Panc1 (cell line): ENCODE results near the gene PHC2.

Source experiments
- POLR2AphosphoS5 ChIP-seq: IDR thresholded peaks from 2 replicates; pipeline ENCODE4 v1.6.1; 2012; ENCODE audit warnings: mild to moderate bottlenecking, low read depth, low read length, moderate library complexity
- TF ChIP-seq, protein P1 (sequence below): fragments of 450-650 bp; IDR thresholded peaks from 2 replicates; pipeline ENCODE4 v1.5.1; 2017; ENCODE audit warnings: mild to moderate bottlenecking
- TF ChIP-seq, protein P2 (sequence below), 2 experiments: IDR thresholded peaks; 2 replicates each; pipeline ENCODE4 v1.6.1; 2011 to 2012; ENCODE audit warnings: low read depth in 2 of 2, control low read depth in 1 of 2, low read length in 1 of 2, mild to moderate bottlenecking in 1 of 2, moderate library complexity in 1 of 2; ENCODE audit not compliant: insufficient read depth in 1 of 2

GRCh38 chr1:33296082-33296458, 134.8 kb downstream of the PHC2 start:
- TF ChIP-seq, protein P1, sequence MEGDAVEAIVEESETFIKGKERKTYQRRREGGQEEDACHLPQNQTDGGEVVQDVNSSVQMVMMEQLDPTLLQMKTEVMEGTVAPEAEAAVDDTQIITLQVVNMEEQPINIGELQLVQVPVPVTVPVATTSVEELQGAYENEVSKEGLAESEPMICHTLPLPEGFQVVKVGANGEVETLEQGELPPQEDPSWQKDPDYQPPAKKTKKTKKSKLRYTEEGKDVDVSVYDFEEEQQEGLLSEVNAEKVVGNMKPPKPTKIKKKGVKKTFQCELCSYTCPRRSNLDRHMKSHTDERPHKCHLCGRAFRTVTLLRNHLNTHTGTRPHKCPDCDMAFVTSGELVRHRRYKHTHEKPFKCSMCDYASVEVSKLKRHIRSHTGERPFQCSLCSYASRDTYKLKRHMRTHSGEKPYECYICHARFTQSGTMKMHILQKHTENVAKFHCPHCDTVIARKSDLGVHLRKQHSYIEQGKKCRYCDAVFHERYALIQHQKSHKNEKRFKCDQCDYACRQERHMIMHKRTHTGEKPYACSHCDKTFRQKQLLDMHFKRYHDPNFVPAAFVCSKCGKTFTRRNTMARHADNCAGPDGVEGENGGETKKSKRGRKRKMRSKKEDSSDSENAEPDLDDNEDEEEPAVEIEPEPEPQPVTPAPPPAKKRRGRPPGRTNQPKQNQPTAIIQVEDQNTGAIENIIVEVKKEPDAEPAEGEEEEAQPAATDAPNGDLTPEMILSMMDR: no peak
- no peak for TF ChIP-seq POLR2AphosphoS5
- TF ChIP-seq, protein P2, sequence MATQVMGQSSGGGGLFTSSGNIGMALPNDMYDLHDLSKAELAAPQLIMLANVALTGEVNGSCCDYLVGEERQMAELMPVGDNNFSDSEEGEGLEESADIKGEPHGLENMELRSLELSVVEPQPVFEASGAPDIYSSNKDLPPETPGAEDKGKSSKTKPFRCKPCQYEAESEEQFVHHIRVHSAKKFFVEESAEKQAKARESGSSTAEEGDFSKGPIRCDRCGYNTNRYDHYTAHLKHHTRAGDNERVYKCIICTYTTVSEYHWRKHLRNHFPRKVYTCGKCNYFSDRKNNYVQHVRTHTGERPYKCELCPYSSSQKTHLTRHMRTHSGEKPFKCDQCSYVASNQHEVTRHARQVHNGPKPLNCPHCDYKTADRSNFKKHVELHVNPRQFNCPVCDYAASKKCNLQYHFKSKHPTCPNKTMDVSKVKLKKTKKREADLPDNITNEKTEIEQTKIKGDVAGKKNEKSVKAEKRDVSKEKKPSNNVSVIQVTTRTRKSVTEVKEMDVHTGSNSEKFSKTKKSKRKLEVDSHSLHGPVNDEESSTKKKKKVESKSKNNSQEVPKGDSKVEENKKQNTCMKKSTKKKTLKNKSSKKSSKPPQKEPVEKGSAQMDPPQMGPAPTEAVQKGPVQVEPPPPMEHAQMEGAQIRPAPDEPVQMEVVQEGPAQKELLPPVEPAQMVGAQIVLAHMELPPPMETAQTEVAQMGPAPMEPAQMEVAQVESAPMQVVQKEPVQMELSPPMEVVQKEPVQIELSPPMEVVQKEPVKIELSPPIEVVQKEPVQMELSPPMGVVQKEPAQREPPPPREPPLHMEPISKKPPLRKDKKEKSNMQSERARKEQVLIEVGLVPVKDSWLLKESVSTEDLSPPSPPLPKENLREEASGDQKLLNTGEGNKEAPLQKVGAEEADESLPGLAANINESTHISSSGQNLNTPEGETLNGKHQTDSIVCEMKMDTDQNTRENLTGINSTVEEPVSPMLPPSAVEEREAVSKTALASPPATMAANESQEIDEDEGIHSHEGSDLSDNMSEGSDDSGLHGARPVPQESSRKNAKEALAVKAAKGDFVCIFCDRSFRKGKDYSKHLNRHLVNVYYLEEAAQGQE (IDR thresholded peaks at IDR 0.05; ENCODE audit: insufficient read depth in 1 of 2, low read depth in 2 of 2, low read length in 1 of 2): no peak
